SK-N-MC (cell line): ENCODE results near the gene ASRGL1.

Experiments
- EZH2 ChIP-seq: fragments of 200-600 bp; sonication (generic); IDR thresholded peaks from one replicate; pipeline ENCODE4 v1.6.1; 2017; ENCODE audit warnings: antibody characterized with exemption
- FOXP2 ChIP-seq: optimal IDR thresholded peaks from 2 replicates; pipeline ENCODE3; 2011; ENCODE audit warnings: mild to moderate bottlenecking, moderate library complexity; ENCODE audit not compliant: insufficient read depth; ENCODE audit errors: extremely low read length, control extremely low read depth
- POLR2AphosphoS5 ChIP-seq: IDR thresholded peaks from 2 replicates; pipeline ENCODE4 v1.6.1; 2012; ENCODE audit warnings: mild to moderate bottlenecking, low read depth, low read length, borderline replicate concordance

GRCh38 chr11:62390722-62391121, 53.5 kb downstream of the ASRGL1 start:
- TF ChIP-seq POLR2AphosphoS5 = no peak
- no peak for TF ChIP-seq EZH2
- no peak for TF ChIP-seq FOXP2
